COLO668 (cell line): ENCODE results near the gene GAB4.
"Not testable (repeated sequence)": the region's sequence is repeated elsewhere in the genome, so short reads cannot be mapped to it uniquely, and the experiment has no call there.

Experiments used
- DNase-seq: peaks from one replicate; lab custom pipeline; 2025; ENCODE audit not compliant: unreplicated experiment; lab: John Stamatoyannopoulos, UW

GAB4 gene

DNA sequence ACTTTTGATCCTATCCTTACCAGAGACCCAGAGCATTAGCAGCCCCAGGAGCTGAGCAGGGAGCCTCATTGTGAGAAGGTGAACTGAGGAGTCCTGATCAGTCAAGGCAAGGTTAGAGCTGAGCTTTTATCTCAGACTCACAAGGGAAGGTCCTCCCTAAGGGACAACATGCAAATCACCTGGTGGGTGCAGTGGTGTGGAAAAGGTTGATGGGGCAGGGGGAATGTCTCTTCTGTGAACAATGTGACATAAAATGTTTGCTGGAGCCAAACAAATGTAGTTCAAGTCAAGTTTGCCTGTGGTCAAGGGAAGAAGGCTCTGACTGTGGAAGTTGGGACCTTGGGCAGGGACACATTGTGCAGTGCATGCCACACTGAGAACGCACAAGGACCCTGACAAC lies 93.1 kb downstream of the GAB4 start:
- not testable (repeated sequence) for DNase-seq

DNA sequence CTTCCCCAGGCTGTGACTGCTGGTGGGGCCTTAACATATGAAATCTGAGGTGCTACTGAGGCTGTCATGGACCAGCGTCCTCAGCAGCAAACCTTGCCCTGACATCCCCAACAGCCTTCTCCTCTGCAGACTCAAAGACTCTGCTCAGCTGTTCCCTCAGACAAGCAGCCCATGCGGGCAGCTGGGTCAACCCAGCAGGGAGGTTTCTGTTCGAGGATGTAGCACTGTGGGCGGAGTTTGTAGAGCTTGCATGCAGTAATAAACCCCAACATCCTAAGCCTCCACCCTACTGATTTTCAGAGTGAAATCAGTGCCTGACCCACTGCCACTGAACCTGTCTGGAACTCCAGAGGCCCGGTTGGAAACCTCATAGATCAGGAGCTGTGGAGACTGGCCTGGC lies 94.0 kb downstream of the GAB4 start:
- no peak for DNase-seq

DNA sequence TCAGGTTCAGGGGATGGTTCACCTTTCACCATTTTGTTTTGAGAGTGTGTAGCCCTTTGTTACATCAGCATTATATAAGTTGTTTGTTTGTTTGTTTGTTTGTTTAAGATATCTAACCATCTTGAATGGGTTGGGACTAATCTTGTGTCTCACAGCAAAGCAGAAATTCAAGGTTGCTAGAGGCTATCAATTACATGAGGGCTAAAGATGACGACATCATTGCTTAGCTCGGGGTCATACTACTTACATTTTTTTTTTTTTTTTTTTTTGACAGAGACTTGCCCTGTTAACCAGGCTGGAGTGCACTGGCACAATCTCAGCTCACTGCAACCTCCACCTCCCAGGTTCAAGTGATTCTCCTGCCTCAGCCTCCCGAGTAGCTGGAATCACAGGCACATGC lies 95.7 kb downstream of the GAB4 start:
- DNase-seq = no peak
